NCI-H128 (cell line): Measurements from ENCODE around the gene ISL1.

Experiments used
- DNase-seq: peaks from one replicate; lab custom pipeline; 2025; ENCODE audit not compliant: unreplicated experiment; lab: John Stamatoyannopoulos, UW

Gene ISL1

DNA sequence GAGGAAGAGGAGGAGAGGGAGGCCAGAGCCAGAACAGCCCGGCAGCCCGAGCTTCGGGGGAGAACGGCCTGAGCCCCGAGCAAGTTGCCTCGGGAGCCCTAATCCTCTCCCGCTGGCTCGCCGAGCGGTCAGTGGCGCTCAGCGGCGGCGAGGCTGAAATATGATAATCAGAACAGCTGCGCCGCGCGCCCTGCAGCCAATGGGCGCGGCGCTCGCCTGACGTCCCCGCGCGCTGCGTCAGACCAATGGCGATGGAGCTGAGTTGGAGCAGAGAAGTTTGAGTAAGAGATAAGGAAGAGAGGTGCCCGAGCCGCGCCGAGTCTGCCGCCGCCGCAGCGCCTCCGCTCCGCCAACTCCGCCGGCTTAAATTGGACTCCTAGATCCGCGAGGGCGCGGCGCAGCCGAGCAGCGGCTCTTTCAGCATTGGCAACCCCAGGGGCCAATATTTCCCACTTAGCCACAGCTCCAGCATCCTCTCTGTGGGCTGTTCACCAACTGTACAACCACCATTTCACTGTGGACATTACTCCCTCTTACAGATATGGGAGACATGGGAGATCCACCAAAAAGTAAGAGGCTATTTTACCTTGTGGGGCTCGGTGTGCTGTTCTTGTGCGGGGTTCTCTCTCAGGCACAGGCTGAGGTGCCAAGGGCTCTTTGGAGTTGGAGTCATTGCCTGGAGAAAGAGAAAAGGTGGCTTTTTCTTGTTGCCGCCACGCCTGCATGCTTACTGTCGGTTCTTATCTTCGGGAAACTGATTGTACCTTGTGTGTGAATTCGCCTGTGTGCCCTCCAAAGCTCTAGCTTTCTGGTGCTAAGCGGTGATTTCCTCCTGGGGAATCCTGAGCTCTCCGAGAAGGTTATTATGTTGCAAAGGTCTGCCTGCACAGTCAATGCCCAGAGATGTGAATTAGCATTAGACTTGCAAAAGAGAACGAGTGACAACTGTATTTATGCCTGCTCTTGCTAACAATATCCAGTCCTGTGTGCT is at the start of gene ISL1:
Gene ISL1, plus strand, starts transcription at position 318 of the 991 bp plus-strand sequence. Its CDS starts 224 bp downstream, at position 542.
- peak; percentile 86 for DNase-seq

DNA sequence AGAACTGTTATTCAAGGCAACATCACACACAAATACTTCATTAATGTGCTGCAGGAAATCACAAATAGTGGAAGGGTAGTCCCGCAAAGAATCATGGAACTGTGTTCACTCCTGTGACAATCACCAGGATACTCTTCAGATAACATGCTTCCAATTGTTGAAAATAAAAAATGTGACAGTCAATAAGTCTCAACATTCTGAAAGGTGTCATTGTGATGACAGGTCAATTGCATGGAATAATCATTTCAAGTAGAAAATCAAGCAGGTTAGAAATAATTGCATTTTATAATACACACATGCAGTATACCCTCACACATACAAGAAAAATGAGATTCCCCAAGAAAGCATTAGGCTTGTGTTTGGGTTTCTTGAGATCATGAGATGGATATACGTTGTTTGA is 46.4 kb upstream of the ISL1 start:
- DNase-seq = no peak

DNA sequence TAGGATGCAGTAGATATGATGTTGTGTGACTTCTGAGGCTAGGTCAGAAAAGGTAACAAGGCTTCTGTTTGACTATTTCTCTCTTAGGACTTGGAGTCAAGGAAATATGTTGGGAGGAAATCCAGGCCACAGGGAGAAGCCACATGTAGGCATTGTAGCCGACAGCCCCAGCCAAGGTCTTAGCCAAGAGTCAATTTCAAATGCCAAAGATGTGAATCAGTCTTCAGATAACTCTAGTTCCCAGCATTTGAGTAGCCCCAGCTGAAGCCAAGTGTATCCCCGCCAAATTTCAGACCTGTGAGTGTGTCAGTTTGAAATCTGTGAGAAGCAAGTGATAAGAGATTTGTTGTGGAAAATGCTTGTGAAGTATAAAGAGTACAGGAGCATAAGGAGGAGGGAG is 38.1 kb upstream of the ISL1 start:
- DNase-seq = no peak

DNA sequence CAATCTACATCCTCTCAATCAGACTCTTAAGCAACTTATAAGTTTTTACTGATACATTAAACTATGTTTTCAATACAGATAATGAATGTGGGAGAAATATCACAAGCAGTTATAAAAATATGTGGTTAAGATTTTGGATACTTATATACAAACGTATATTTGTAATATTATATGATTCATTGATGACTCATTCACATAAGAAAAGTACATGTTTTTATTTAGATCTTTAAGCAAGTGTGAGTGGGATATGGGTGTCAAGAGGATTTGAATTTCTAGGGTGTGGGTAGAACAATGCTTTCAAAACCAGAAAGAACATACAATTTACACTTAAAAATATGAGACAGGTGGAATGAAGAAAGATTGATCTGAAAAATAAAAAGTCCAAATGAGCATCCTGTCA is 36.1 kb upstream of the ISL1 start:
- no peak for DNase-seq

DNA sequence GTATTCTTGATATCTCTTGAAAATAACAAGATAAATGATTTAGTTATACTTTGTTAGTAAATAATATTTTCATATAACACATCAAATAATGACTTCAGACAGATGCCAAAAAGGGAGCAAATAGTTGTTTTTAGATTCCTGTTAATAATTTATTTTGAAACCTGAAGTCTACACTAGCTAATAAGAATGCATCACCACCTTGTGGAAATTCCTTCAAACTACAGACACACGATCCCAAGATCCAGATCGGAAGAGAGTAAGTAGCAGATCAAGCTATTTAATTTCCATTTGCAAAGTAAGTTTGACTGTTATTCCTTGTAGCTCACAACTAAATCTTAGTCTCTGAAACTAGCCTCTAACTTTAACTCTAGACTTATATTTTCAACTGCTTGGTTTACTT is 35.5 kb upstream of the ISL1 start:
- no peak for DNase-seq

DNA sequence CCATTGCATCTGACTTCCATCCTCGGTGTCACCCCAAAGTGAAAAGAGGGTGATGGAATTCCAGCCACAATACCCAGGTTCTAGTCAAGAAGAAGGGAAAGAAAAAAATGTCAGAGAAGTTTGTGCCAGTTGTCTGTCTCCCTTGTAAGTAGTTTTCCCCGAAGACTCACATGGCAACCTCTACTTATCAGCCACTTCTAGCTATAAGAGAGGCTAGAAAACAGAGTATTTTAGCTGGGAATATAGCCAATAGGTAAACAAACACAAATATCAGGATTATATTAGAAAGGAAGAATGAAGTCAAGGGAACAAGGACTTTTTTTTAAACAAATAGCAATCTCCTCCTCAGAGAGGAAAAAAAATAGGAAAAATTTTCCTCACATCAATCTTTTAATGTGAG is 12.2 kb upstream of the ISL1 start:
- no peak for DNase-seq

DNA sequence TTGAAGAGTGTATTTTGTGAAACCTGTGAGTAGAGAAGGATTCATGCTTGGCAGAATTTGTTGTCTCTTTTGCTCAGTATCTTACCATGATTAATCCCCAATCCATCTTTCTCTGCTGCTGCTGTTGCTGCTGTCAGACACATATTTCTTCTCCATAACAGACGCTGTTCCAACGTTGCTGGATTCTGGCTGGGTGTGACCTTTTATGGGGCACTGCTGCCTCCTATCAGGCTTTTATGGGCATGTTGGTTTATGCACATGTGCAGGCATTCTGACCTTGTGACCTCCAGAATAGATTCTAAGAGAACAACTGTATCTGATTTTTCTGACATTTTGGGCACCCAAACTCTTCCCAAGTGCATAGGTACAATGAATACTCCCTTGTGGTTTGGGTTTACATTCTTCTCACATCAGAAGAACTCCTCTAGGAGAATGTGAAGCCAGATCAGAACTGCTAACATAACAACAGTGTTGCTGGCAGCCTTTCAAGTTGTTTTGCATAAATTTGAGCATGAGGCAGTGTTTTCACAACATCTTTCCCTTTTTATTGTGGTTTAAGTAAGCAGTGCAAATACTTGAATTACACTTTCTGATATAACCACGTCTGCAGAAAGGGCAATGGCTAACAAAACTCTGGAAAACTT is 9.2 kb upstream of the ISL1 start:
- no peak for DNase-seq

DNA sequence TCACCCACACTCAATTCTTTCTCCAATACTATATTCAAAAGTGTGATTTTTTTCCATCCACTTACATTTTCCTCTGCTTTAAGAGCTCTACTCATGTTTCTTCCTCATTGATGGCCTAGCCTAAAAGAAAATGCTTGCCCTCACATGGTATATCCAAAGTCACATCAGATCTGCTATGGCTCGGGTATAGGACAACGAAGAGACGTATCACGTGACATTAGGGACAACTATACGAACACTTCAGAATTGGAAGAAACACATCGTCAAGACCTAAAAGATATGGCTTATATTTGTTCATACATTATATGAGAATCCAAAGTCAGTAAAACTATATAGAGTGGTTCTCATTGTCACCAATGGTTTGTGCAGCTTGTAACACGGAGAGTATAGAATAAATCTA is 8.2 kb upstream of the ISL1 start:
- no peak for DNase-seq

DNA sequence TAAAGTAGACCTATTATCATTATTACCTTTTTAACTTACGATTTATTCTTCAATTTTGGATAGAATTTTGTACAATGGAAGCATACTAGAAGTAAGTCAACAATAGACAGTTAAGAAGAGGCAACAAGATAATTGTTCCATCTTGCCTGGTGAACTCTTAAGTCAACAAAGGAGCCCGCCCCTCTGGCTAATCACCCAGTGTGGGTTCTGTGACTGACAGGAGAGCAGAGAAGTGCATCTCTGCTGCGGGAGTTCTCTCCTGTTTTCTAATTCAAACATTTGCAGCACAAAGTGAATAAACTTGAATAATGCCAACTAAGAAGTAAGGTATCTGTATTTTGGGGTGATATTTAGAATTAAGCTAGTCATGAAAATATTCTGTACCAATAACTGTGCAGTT is 6.7 kb upstream of the ISL1 start:
- DNase-seq = no peak

DNA sequence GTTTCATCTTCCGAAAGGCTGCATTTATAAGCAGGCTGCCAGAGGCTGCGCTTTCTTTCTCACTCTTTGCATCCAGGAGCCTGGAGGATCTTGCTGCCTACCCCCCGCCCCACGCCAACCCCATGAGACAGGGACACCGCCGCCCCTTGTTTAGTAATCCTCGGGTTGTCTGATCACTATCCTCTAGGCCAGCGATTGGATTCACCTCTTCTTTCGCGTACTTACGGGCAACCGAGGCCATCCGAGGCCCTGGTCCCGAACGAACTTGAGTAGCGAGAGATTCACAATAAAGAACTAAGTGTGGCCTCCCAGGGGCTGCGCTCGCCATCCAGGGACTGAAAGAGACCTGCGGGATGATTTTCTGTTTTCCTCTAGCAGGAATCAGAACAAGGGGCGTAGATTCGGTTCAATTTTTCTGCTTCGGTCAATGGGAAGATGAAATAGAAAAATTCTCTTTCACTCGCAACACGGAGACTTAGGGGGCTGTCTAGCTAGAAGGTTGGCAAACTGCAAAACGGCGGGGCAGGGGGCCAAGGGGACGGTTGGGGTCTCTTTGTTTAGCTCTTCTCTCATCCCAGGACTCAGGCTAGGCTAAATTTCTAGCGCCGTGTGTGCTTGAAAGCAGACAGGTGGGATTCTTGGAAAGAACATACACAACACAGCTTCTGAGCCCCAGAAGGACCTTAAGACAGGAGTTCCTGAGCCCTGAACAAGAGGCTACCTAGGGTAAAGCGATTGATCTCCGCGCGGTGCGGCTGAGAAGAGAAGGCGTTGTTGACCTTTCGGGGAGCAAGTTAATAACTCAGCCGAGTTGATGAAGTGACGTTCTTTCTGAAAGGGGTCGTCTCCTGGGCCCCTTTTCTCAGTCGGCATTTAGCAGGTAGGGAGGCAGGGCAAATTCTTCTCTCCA is 5.8 kb upstream of the ISL1 start:
- DNase-seq = no peak

DNA sequence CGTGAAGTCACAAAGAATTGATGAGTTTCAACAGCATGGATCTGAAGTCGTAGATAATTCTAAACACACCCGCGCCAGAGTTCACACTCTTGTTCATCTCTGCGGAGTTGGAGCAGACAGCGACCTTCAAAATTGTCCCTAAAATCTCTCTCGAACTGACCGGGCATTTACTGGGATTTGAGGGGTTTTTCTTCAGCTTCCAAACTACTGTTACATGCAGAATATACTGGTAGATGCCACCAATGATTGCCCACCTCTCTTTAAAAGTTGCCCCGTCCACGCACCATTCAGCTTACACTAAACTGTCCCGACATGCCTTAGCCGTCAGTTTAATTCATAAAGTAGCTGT is 5.2 kb upstream of the ISL1 start:
- no peak for DNase-seq

DNA sequence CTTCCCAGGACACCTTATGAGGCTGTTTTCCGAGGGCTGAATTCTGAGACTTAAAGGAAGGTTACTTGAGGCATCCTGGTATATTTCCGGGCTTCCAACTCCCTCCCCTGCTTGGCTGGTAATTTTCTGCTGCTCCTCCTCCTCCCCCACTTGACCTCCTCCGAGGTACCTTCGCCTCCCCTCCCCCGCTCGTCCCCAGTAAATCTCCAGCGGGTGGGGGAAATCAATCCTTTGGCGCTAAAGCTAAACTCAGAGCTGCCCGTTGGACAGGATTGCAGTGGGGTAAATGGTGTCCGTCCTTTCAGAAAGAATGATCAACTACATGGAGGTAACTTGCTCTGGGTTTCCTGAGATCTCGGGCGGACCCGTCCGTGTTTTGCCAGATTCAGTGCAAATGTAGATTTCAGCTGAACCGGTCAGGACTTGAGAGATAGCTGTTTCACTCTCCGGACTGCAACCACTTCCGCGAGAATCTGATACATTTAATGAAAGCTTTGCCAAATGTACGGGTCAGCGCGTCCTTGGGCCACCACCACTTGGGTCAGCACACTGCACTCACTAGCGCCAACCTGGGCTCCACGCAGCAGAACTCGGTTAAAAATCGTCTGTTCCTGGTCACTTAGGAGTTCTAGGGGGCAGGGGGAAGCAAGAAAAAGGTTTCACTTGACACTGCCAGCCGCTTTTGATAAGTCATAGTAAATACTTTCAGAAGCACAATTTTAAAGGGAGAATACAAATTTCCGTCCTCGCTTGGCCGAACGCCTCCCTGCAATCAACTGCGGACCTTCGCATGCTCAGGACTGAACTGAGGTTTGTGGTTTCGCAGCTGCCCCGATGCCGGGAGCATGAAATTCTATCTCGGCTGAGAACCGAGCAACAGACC is 4.6 kb upstream of the ISL1 start:
- DNase-seq = peak; percentile 68

DNA sequence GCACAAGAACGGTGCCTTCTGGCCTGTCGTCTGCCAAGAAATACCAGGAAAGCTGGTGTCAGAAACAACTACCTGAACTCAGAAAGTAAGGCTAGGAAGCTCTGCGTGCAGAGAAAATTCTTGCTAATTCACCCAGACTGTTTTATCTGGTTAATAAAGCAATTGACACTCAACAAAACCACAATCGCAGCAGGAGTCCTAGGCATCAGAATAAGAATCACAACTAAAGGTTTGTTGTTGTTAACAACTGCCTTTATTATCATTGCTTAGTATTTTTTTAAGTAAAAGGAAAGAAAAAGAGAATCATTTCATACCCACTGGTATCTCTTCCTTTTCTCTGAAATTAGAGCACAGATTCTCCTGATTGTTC is 3.9 kb upstream of the ISL1 start:
- DNase-seq = no peak

DNA sequence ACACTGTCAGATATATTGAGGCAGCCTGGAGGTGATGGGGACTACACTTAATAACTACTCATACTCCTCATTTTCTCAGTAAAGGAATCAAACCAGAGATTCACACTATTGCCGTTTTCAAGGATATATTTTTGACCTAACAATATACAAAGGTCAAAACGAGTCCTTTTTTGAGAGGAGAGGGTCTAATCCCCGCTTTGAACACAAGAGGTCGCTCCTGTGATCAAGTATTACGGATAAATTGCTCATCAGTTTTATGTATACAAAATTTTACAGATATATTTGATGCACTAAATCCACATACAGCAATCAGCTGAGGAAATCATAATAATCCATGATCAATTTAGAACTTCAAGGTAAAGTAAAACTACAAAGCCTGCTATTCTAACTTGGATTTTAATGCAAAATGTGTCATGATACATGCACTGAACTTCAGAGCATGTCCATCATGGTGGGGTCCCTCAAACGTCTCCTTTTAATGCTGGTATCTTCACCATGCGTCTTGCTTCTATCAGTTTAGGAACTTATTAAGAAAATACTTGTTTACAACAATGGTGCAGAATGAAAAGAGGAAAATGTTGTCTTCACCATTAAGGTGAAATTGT is 2.5 kb upstream of the ISL1 start:
- DNase-seq = no peak

DNA sequence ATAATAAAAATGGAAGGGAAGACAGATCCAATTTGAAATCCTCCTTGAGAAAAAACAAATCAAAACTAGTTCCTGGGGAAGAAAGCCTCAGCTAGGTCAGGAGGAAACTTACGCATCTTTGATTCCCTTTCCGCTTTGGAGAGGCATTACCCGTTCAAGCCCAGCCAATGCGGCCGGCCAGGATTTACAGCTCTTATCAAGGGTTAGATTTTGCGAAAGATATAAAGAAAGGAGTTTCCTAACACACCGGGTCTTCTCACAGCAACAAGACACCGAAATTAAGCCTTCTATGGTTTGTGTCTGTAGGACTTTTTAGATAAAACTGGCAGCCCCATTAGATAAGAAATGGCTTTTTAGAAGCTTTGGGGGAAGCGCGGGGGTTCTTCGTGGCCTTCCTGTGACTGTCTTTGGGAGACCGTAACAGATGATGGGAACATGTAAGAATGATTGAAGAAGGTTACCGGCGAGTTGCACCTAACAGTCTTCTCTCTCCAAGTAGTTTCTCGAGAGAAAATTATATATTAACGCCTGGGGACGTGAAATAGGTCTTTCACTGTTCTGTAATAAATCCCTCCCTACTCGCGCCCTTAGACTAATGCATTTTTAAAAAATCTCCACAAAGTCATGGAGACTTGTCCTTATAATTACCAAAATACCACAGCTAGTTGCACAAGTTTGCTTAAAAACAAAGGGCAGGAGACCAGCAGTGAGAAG is 1.3 kb upstream of the ISL1 start:
- no peak for DNase-seq

DNA sequence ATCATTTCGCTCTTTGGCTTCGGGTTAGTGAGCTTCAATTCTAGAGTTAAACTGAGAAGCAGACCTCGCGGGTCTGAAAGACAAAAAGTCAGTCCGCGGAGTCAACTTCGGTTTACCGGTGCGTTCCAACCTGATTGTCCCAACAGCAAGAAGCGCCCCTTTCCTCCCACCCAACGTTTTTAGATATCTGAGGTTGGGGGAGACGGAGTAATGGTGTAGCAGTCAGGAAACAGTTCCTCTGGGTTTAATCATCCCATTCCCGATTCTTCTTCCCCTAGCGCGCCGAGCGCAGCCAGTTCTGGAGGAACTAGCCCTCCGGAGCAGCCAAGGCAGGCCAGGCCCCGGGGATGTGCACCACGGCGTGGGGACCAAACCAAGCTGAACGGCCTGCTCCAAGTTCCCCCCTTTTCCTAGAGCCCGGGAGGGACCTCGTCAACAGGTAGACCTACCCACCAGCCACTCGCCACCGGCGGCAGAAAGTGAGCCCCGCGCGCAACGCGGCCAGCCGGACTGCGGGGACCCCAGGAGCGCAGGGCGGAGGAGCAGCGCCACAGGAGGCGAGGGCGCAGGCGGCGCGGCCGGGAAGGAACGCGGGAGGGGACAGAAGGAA is 622 bp upstream of the ISL1 start:
- DNase-seq = no peak

DNA sequence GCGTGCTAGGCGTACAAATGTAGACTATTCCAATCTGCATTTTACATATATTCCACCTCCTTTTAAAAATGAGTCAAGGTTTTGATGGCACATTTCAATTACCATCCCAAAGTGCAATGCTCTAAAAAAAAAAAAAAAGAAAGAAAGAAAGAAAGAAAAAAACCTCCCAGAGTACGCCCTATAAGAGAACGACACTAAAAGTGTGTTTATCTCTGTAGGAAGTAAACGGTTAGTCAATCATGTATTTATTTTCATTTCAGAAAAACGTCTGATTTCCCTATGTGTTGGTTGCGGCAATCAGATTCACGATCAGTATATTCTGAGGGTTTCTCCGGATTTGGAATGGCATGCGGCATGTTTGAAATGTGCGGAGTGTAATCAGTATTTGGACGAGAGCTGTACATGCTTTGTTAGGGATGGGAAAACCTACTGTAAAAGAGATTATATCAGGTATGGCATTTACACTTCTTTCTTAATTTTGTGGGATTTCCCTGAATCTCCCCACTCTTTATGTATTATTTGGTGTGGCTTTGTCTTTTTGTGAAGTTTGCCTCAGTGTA is 1.1 kb downstream of the ISL1 start:
- DNase-seq = no peak

DNA sequence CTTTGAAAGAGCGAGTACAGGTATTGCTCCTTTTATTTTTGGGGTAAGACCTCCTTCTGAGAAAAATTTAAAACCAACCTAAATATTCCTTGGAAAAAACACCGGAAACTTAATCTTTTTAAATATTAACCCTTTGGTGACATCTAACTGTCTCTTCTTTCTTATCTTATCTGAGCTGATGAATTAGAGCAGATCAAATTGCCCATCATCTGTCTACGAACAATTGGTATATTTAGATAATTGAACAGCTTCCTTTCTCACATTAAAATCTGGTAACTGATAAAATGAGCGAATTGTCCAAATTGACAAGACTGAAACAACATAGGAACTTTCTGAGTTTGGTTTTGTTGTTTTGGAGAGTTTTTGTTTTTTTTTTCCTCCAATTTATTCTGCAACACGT is 2.0 kb downstream of the ISL1 start:
- DNase-seq = no peak
